Mammary epithelial cell (primary cell): ENCODE data around the gene CAPN13.

Experiments used
- CTCF ChIP-seq, 2 donors: IDR thresholded peaks in 1 of 2; conservative IDR thresholded peaks in 1 of 2; 2 replicates each; pipeline ENCODE4 v1.5.1; 2011 to 2012; ENCODE audit warnings: inconsistent platforms in 2 of 2, low read length in 2 of 2, mild to moderate bottlenecking in 2 of 2, control low read depth in 1 of 2, low read depth in 1 of 2; ENCODE audit not compliant: insufficient read depth in 1 of 2; ENCODE audit errors: extremely low read depth in 1 of 2
- EZH2 ChIP-seq: IDR thresholded peaks from 2 replicates; pipeline ENCODE4 v1.6.1; 2012; ENCODE audit warnings: low read length, inconsistent platforms, borderline replicate concordance

- TF ChIP-seq CTCF (conservative IDR thresholded peaks at IDR 0.05 in 1 of 2, IDR thresholded peaks at IDR 0.05 in 1 of 2; ENCODE audit: extremely low read depth in 1 of 2, insufficient read depth in 1 of 2, low read depth in 1 of 2, low read length in 2 of 2) (no peak), EZH2 (no peak)
Measured at GRCh38 chr2:30710461-30710860, 96.8 kb downstream of the CAPN13 start.
